AG04449 (cell line): Measurements from ENCODE around the gene PTPN4.

Source experiments
- CTCF ChIA-PET: fragments of 350-600 bp; formaldehyde crosslinking; extraction: SDS; loops from one replicate; lab custom pipeline; 2021; ENCODE audit warnings: antibody characterized with exemption; lab: Yijun Ruan, JAX
- POLR2A ChIA-PET: fragments of 400-600, 350-600 bp; formaldehyde crosslinking; extraction: SDS; loops from one replicate; lab custom pipeline; 2020; ENCODE audit warnings: antibody characterized with exemption, inconsistent platforms; lab: Yijun Ruan, JAX
- DNase-seq: peaks from one replicate; pipeline ENCODE4 v3.0.0-alpha.2; 2010; ENCODE audit warnings: low read depth, low spot score
- H3K4me3 ChIP-seq: 2 replicates; pipeline ENCODE4 v1.5.1; 2011; ENCODE audit warnings: low read depth, mild to moderate bottlenecking, control low read depth, low read length
- TF ChIP-seq, protein P1 (sequence below): IDR thresholded peaks from one replicate; pipeline ENCODE4 v1.5.1; 2011; ENCODE audit warnings: mild to moderate bottlenecking, moderate library complexity, low read length, control low read depth, inconsistent platforms; ENCODE audit not compliant: insufficient read depth; ENCODE audit errors: missing control alignments

PTPN4 gene

DNA sequence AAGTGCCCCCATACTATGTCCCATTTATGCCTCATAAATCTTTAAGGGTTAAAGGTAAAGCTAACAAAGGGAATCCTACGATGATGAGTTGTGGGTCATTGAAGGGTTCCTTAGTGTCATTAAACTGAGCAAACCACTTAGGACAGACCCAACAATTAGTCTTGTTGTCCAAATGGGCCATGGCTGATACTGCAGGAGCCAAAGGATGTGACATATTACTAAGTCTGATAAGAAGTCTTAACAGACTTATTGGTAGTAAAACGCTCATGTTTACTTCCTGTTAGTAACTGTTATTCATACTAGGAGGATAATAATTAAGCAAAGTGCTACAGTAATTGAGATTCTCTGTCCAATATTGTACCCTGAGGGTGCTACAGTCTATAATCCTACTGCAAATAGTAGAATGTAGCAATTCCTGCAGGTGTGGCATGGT, 96.8 kb downstream of the PTPN4 start:
- ChIA-PET POLR2A (no interaction called here), CTCF (no interaction called here)
- TF ChIP-seq, protein P1, sequence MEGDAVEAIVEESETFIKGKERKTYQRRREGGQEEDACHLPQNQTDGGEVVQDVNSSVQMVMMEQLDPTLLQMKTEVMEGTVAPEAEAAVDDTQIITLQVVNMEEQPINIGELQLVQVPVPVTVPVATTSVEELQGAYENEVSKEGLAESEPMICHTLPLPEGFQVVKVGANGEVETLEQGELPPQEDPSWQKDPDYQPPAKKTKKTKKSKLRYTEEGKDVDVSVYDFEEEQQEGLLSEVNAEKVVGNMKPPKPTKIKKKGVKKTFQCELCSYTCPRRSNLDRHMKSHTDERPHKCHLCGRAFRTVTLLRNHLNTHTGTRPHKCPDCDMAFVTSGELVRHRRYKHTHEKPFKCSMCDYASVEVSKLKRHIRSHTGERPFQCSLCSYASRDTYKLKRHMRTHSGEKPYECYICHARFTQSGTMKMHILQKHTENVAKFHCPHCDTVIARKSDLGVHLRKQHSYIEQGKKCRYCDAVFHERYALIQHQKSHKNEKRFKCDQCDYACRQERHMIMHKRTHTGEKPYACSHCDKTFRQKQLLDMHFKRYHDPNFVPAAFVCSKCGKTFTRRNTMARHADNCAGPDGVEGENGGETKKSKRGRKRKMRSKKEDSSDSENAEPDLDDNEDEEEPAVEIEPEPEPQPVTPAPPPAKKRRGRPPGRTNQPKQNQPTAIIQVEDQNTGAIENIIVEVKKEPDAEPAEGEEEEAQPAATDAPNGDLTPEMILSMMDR = no peak
- DNase-seq = no peak
- H3K4me3 ChIP-seq = no peak overlapping the region

GRCh38 chr2:119857742-119858141, 98.0 kb downstream of the PTPN4 start:
- no peak overlapping the region for H3K4me3 ChIP-seq
- CTCF ChIA-PET = no interaction called here
- TF ChIP-seq, protein P1 = no peak
- POLR2A ChIA-PET = no interaction called here
- DNase-seq = no peak

GRCh38 chr2:119859528-119859927, 99.8 kb downstream of the PTPN4 start:
- POLR2A ChIA-PET = no interaction called here
- TF ChIP-seq, protein P1 = no peak
- DNase-seq = no peak
- H3K4me3 ChIP-seq = no peak overlapping the region
- CTCF ChIA-PET = no interaction called here

GRCh38 chr2:119860924-119861323, 101.2 kb downstream of the PTPN4 start:
- no peak for DNase-seq
- H3K4me3 ChIP-seq = no peak overlapping the region
- CTCF ChIA-PET = no interaction called here
- POLR2A ChIA-PET = no interaction called here
- TF ChIP-seq, protein P1 = no peak

GRCh38 chr2:119862127-119862889, 102.6 kb downstream of the PTPN4 start:
- ChIA-PET CTCF (no interaction called here), POLR2A (no interaction called here)
- H3K4me3 ChIP-seq = no peak overlapping the region
- no peak for DNase-seq
- TF ChIP-seq, protein P1 = no peak

DNA sequence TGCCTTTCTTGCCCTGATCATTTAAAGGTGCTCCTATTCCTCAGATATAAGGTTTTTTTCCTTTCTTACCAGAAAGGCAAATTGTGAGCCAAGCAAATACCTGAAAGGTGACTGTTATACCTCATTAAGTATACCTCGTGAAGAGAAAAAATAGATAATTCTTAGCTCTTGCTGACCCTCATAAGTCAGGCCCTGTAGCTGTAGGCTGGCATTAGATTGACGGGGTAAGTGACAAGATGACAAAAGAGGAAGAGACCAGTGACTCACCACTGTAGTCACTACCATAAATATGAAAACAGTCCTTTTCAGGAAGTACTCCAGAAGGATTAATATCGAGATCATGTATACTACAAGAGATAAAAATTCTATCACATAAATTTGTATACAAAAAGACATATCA, 104.6 kb downstream of the PTPN4 start:
- CTCF ChIA-PET = no interaction called here

More for the DNA sequence above, 104.6 kb downstream of the PTPN4 start:
- H3K4me3 ChIP-seq = no peak overlapping the region
- no peak for DNase-seq
- POLR2A ChIA-PET = no interaction called here
- TF ChIP-seq, protein P1 = no peak
